Esophagus muscularis mucosa (tissue), 3 donors: ENCODE data around the gene TEX2.

Experiments used
- CTCF ChIP-seq, 3 experiments: fragments of 200-600 bp in 2 of 3; fragments of 450-650 bp in 1 of 3; sonication (generic) in 2 of 3; IDR thresholded peaks; one replicate each; pipeline ENCODE4 v1.5.1; 2017 to 2019; ENCODE audit warnings: antibody characterized with exemption in 3 of 3, mild to moderate bottlenecking in 2 of 3, moderate library complexity in 1 of 3
- POLR2A ChIP-seq: fragments of 450-650 bp; IDR thresholded peaks from one replicate; pipeline ENCODE4 v1.6.1; 2017; ENCODE audit warnings: antibody characterized with exemption, moderate library complexity, mild to moderate bottlenecking, low read depth

- TF ChIP-seq CTCF (IDR thresholded peaks at IDR 0.05), result no peak
- TF ChIP-seq POLR2A, result no peak
These were observed 160.3 kb downstream of the TEX2 start for GRCh38 chr17:64102627-64103390.
